KMS-11 (cell line): ENCODE results near the gene EDAR.

Experiments
- H2AFZ ChIP-seq: fragments of 200-600 bp; sonication (generic); 2 replicates; pipeline ENCODE4 v1.6.1; 2016; ENCODE audit warnings: antibody characterized with exemption, mixed run types, low read depth
- H3K27ac ChIP-seq: fragments of 200-600 bp; sonication (generic); 2 replicates; pipeline ENCODE4 v1.6.1; 2016; ENCODE audit warnings: mild to moderate bottlenecking, mixed run types
- H3K27me3 ChIP-seq: fragments of 200-600 bp; sonication (generic); 2 replicates; pipeline ENCODE4 v1.6.1; 2017; ENCODE audit warnings: mild to moderate bottlenecking, low read depth, mixed run types, moderate library complexity; ENCODE audit not compliant: insufficient read depth
- H3K36me3 ChIP-seq: fragments of 200-600 bp; sonication (generic); 2 replicates; pipeline ENCODE4 v1.6.1; 2017; ENCODE audit warnings: mild to moderate bottlenecking, mixed run types; ENCODE audit not compliant: insufficient read depth
- H3K4me1 ChIP-seq: fragments of 200-600 bp; sonication (generic); 2 replicates; pipeline ENCODE4 v1.6.1; 2016; ENCODE audit warnings: mild to moderate bottlenecking, low read depth, mixed run types; ENCODE audit not compliant: poor library complexity, severe bottlenecking
- H3K4me2 ChIP-seq: fragments of 200-600 bp; sonication (generic); 2 replicates; pipeline ENCODE4 v1.7.0; 2016; ENCODE audit warnings: mild to moderate bottlenecking, mixed run types
- H3K4me3 ChIP-seq: fragments of 200-600 bp; sonication (generic); IDR thresholded peaks from 2 replicates; pipeline ENCODE4 v1.6.1; 2017; ENCODE audit warnings: low read depth, low read length, mixed read lengths; ENCODE audit not compliant: insufficient read depth
- H3K79me2 ChIP-seq: fragments of 200-600 bp; sonication (generic); 2 replicates; pipeline ENCODE4 v1.6.1; 2016; ENCODE audit warnings: low read depth, mixed run types; ENCODE audit not compliant: insufficient read depth
- H3K9ac ChIP-seq: fragments of 200-600 bp; sonication (generic); 2 replicates; pipeline ENCODE4 v1.6.1; 2016; ENCODE audit warnings: mild to moderate bottlenecking, mixed run types
- H4K20me1 ChIP-seq: fragments of 200-600 bp; sonication (generic); 2 replicates; pipeline ENCODE4 v1.6.1; 2016; ENCODE audit warnings: mild to moderate bottlenecking, mixed run types; ENCODE audit not compliant: insufficient read depth
- TF ChIP-seq, protein P1 (sequence below): fragments of 200-600 bp; sonication (generic); conservative IDR thresholded peaks from 2 replicates; pipeline ENCODE4 v1.6.1; 2017; ENCODE audit warnings: low read depth, mild to moderate bottlenecking, antibody characterized with exemption, low read length, moderate library complexity, mixed read lengths

Gene EDAR

GRCh38 chr2:108946442-108946841 is 42.6 kb downstream of the EDAR start:
- Histone ChIP-seq H4K20me1 (no peaks in the 10 kb centered on the region), H3K4me2 (no peak overlapping the region), H3K4me1 (no peaks in the 10 kb centered on the region), H3K9ac (no peak overlapping the region), H2AFZ (no peak overlapping the region), H3K36me3 (no peaks in the 10 kb centered on the region), H3K27me3 (no peaks in the 10 kb centered on the region), H3K79me2 (no peaks in the 10 kb centered on the region), H3K4me3 (no peak overlapping the region), H3K27ac (no peak overlapping the region)
- TF ChIP-seq, protein P1, sequence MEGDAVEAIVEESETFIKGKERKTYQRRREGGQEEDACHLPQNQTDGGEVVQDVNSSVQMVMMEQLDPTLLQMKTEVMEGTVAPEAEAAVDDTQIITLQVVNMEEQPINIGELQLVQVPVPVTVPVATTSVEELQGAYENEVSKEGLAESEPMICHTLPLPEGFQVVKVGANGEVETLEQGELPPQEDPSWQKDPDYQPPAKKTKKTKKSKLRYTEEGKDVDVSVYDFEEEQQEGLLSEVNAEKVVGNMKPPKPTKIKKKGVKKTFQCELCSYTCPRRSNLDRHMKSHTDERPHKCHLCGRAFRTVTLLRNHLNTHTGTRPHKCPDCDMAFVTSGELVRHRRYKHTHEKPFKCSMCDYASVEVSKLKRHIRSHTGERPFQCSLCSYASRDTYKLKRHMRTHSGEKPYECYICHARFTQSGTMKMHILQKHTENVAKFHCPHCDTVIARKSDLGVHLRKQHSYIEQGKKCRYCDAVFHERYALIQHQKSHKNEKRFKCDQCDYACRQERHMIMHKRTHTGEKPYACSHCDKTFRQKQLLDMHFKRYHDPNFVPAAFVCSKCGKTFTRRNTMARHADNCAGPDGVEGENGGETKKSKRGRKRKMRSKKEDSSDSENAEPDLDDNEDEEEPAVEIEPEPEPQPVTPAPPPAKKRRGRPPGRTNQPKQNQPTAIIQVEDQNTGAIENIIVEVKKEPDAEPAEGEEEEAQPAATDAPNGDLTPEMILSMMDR = no peak

DNA sequence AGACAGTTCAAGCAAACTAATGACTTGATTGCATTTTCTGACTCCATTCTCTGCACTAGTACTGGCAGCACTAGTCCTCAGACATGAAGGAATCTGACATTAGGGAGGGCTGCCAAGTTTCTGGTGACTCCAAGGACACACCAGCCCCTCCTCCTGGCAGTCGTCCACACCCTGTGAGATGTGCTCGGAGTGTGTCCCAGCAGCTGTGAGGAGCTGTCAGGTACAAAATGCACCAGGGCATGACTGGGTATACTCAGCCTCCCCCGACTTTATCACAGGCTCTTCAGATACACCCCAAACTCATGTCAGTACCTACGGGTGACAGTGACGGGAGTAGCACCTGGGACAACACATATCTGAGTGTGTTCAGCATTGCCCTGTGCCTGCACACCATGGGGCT is 43.1 kb downstream of the EDAR start:
- no peak overlapping the region for H3K4me2 ChIP-seq
- H3K4me1 ChIP-seq = no peaks in the 10 kb centered on the region
- no peaks in the 10 kb centered on the region for H3K36me3 ChIP-seq
- no peaks in the 10 kb centered on the region for H3K27me3 ChIP-seq
- H2AFZ ChIP-seq = no peak overlapping the region
- no peak overlapping the region for H3K9ac ChIP-seq
- no peaks in the 10 kb centered on the region for H3K79me2 ChIP-seq
- H3K27ac ChIP-seq = no peak overlapping the region
- TF ChIP-seq, protein P1 = no peak
- H3K4me3 ChIP-seq = no peak overlapping the region
- H4K20me1 ChIP-seq = no peaks in the 10 kb centered on the region

DNA sequence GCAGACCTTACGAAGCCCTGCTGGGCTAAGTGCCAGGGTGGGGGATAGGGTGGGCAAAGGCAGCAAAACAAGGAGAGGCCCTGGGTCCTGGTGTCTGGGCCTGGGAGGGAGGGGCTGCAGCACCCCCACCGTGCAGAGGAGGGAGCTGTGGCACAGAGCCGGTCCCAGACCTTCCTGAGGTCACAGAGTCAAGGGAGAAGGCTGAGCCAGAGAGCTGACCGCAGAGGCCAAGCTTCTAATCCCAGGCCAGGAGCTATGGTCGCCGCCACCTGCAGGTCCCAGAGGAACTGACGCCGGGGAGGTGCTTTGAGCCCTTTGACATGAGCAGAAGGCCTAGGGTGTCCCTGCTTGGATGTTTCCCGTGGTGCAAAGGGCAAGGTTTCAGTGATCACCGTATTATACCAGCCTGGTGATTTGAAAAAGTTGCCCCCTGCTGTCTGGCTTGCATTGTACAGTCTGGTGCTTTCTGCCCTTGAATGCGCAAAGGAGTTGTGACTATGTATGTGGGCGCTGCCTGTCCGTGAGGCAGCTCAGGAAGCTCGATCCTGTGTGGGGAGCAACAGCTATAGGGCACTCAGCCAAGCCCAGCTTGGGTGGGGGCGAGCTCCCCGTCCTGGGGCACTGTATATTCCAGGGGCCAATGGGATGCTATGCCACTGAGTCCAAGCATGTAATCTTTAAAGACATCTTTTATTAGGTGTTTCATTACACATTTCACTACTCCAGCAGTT is 44.3 kb downstream of the EDAR start:
- no peaks in the 10 kb centered on the region for H3K27me3 ChIP-seq
- H3K4me2 ChIP-seq = no peak overlapping the region
- no peaks in the 10 kb centered on the region for H3K79me2 ChIP-seq
- no peak overlapping the region for H3K4me3 ChIP-seq
- no peak overlapping the region for H3K9ac ChIP-seq
- H3K36me3 ChIP-seq = no peaks in the 10 kb centered on the region
- no peaks in the 10 kb centered on the region for H3K4me1 ChIP-seq
- H2AFZ ChIP-seq = no peak overlapping the region
- H3K27ac ChIP-seq = no peak overlapping the region
- TF ChIP-seq, protein P1 = no peak
- H4K20me1 ChIP-seq = no peaks in the 10 kb centered on the region

DNA sequence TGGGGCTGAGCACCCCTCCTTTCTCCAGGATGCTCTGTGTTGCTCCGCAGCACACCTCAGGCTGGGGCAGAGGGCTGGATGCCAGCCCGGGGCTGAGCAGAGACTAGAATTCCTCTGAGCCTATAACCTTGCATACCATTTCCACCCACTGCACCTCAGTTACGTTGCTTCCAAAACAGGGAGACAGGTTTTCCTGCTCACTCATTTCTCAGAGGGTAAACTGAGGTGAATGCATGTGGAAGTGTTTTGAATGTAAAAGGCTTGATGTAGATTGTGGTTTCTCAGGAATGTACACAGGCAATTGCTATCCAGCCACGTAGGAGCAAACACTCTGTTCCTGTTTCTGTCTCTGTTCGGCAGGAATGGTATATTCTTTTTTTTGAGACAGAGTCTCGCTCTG is 45.3 kb downstream of the EDAR start:
- Histone ChIP-seq H4K20me1 (no peaks in the 10 kb centered on the region), H3K27ac (no peak overlapping the region), H3K9ac (no peak overlapping the region), H3K4me3 (no peak overlapping the region), H3K79me2 (no peaks in the 10 kb centered on the region), H3K36me3 (no peaks in the 10 kb centered on the region), H3K4me1 (no peaks in the 10 kb centered on the region), H2AFZ (no peak overlapping the region), H3K27me3 (no peaks in the 10 kb centered on the region), H3K4me2 (no peak overlapping the region)
- TF ChIP-seq, protein P1 = no peak
